Measurements from ENCODE around the gene PRKAR1B.
"Not testable (repeated sequence)": the region's sequence is repeated elsewhere in the genome, so short reads cannot be mapped to it uniquely, and the experiment has no call there.

The PRKAR1B gene

DNA sequence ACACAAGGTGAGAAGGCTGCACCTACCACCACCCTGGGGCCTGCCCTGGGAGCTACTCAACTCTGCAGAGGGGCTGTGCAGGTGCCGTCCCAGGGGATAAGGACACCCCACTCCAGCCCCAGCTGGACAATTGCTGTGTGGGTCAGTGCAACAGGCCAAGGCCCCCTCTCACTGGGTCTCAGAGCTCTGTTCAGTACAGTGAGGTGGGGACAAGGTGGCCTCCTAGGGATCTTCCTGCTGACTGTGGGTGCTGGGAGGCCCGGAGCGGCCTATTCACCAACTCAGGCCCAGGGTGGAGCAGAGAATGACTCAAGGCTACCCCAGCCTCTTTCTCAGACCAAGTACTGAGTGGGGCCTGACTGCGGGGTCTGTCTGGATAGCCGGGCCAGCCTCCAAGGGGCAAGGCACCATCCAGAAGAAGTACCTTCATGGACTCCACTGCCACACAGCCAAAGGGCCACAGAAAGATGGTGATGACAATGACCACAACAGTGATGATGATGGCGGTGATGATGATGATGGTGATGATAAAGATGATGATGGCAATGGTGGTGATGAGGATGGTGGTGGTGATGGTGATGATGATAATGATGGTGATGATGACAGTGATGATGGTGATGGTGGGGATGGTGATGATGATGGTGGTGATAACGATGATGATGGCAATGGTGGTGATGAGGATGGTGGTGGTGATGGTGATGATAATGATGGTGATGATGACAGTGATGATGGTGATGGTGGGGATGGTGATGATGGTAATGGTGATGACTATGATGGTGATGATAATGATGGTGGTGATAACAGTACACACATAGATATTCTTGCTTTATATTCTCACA is 60.4 kb downstream of the PRKAR1B start:
- no peak for DNase-seq

DNA sequence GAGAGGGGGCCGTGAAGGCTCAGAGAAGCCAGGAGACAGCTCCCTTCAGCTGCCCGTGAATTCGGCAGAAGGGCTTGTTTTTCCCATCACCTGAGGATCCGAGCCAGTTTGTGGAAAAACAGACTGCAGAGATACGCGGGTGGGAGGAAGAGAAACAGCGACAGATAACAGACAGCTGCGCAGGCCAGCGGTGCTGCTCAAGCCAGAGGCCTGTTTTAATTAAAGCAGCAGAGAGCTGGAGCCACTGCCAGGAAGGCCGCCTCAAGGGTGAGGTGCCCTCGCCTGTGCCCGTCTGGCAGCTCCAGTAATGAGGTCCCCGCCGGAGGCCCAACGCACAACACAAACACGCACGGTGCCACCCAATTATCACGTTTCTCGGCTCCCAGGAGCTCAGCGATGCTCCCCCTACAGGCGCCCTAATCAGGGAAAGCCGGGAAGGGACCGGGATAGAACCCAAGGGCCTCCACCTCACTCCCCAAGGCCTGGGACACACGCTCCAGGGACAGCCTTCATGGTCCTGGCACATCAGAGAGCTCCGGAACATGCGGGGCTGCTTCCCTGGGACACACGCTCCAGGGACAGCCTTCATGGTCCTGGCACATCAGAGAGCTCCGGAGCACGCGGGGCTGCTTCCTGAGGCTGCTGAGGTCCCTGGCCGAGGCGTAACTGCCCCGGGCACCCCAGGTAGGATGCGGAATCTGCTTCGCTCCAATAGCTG is 61.2 kb downstream of the PRKAR1B start:
- no peak for DNase-seq

DNA sequence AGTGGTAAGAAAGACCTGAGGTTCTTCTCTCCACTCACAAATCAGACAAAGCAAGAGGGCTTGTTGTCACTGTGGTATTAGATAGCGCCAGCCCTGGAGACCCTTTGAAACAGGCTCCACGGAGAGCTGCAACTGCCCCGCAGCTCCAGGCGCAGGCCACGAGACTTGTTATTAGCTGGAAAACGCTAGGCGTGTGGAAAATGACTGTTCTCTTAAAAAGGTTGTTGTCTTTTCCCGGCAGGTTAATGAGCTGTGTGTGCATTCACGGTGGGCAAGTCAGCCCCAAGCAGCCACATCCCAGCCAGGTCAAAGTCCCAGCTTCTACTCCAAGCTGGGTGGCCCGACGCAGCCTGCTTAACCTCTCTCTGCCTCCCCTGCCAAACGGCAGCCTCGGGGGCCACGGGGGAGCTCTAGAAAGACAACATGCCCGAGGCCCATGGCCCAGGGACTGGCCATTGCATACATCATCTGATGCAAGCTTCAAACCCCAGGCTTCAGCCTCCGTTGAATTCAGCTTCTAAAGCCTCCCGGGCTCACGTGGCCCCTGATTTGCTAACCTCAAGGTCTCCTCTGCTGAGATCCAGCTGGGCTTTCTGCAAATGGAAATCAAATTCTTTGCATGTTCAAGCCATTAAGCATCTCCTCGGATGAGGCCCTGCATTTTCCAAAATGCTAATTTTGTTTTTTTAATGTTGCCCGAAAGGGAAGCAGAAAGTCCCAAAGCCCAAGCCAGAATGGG is 61.9 kb downstream of the PRKAR1B start:
- no peak for DNase-seq

DNA sequence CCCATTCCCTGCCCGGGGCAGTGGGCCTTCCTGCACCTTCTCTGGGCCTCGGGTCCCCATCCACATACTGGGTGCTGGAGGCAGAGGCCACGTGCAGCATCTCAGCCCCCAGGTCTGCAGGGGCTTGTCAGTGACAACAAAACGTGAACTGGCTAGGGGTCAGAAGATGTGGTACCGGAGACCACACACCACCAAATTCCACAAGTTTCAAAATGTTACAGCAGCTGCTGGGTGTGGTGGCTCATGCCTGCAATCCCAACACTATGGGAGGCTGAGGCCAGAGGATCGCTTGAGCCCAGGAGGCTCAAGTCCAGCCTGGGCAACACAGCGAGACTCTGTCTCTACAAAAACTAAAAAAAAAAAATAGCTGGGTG is 62.7 kb downstream of the PRKAR1B start:
- DNase-seq: no peak

DNA sequence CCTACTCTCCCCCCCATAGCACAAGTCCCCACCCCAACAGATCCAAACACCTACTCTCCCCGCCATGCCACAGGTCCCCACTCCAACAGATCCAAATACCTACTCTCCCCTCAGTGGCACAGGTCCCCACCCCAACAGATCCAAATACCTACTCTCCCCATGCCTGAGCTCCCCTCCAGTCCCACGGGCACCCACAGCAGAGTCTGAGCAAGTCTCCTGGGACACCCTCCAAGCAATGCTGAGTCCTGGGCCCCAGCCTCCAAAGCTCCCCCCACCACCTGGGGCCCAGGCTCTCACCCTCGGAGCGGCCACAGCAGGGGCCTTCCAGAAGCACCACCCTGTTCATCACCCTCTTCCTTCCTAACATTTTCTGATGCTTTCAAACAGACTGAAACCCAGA is 64.5 kb downstream of the PRKAR1B start:
- DNase-seq: no peak

DNA sequence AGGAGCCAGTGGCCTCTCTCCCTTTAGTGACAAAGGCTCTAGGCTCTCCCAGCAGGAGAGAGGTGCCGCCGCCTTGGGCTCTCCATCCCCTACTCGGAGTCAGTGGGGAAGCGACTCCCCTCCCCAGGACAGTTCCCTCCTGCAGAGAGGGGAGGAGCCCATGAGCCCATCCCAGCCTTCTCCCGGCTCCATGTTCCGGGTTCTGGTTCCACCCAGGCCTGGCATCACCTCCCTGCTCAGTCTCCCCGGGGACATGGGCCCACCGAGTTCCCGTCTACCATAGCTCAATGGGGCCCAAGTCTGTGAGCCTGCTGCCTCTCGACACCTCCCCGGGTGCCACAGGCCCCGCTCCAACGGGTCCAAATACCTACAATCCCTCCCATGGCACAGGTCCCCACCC is 67.1 kb downstream of the PRKAR1B start:
- DNase-seq: no peak

DNA sequence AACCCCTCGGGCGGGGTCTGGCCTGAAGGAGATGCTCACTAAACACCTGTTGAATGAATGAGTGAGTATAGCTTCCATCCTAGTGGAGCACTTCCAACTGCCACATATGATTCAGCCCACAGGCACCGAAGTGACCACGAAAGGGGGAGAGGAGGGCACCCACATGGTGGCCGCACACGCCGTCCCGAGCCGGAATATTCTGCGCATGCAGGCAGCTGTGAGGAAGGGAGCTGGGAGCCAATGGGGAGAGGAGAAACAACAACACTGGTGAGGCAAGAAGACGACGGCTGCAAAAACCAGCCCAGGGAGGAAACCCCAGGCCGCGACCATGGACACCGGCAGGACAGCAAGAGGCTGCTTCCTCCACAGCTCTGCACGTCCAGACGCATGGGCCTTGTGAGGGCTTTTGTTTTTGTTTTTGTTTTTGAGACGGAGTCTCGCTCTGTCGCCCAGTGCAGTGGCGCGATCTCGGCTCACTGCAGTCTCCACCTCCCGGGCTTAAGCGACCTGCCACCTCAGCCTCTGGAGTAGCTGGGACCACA is 67.7 kb downstream of the PRKAR1B start:
- DNase-seq: no peak

DNA sequence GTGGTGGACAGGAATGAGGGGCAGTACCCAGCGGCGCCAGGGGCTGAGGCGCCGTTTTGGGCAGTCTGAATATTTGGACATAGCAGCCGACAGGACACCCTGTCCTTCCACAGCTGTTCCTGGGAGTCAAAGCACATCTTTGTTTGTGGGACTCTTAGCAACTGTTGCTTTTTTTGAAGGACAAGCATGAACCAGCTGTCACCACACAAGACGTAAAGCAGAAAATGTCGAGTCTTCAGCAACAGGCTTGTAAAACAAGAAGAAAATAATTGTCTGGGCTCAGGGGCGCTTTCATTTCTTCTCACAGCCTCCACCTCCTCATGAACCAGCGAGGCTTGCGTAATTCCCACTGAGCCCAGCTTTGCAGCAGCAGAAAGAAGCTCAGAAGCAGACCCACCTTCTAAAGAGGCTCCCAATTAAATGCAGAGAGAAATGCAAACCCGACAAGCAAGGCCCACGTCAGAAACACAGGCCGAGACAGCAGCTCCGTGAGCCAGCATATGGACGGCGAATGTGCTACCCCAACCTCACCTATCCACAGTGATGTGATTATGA is 69.4 kb downstream of the PRKAR1B start:
- DNase-seq: no peak

DNA sequence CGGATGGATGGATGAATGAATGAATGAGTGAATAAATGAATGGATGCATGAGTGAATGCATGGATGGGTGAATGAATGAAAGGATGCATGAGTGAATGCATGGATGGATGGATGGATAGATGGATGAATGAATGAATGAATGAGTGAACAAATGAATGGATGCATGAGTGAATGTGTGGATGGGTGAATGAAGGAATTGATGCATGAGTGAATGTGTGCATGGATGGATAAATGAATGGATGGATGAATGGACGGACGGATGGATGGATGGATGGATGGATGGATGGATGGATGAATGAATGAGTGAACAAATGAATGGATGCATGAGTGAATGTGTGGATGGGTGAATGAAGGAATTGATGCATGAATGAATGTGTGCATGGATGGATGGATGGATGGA is 70.1 kb downstream of the PRKAR1B start:
- DNase-seq: not testable (repeated sequence)

DNA sequence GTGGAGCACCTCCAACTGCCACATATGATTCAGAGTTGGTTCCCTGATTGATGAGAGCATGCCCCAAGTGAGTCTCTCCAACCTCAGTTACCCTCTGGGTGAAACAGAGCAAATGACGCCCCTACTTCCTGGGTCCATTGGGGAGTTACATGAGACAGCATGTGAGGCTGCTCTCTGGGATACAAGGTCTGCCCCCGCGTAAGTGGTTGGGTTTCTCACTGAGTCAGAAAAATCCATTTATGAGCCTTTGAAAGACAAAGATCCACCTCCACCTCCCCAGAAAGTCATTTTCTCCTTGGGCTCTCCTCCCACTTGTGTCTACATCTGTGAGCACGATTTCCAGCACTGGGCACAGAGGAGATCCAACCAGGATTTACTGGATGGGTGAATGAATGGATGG is 71.3 kb downstream of the PRKAR1B start:
- no peak for DNase-seq

DNA sequence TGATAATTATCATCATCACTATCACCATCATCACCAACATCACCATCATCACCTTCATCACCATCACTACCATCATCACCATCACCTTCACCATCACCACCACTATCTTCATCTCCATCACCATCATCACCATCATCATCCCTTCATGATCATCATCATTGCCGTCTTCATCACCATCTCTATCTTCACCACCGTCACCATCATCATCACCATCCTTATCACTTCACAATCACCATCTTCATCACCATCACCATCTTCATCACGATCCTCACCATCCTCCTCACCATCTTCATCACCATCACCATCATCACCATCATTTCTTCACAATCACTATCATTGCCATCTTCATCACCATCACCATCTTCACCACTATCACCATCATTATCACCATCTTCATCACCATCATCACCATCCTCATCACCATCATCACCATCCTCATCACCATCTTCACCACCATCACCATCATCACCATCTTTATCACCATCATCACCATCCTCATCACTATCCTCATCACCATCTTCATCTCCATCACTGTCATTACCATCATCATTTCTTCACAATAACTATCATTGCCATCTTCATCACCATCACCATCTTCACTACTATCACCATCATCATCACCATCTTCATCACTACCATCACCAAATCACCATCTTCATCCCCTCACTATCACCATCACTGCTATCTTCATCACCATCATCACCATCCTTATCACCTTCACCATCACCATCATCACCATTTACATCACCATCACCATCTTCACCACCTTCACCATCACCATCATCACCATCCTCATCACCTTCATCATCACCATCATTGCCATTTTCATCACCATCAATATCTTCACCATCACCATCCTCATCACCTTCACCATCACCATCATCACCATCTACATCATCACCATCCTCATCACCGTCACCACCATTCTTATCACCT is 73.0 kb downstream of the PRKAR1B start:
- DNase-seq: no peak

DNA sequence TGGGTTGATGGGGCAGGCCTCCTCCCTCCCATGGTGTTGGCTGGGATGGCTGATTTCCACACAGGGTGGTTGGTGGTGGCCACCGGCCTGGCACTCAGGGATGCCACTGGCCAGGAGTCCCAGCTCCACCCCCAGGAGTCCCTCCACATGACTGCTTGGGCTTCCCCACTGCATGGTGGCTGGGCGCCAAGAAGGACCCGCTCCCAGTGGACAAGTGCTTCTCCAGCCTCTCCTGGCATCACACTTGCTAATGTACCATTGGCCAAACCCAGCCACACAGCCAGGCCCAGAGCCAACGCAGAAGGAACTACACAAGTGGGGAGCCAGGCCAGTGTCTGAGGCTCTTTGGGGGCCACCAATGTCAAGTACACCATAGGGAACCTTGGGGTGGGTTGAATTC is 74.2 kb downstream of the PRKAR1B start:
- no peak for DNase-seq

DNA sequence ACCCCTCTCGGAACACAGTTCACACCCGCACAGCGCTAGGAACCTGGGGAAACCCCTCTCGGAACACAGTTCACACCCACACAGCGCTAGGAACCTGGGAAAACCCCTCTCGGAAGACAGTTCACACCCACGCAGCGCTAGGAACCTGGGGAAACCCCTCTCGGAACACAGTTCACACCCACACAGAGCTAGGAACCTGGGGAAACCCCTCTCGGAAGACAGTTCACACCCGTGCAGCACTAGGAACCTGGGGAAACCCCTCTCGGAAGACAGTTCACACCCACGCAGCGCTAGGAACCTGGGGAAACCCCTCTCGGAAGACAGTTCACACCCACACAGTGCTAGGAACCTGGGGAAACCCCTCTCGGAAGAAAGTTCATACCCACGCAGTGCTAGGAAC is 74.9 kb downstream of the PRKAR1B start:
- peak in 1 of 2 donors; percentile 45 for DNase-seq

DNA sequence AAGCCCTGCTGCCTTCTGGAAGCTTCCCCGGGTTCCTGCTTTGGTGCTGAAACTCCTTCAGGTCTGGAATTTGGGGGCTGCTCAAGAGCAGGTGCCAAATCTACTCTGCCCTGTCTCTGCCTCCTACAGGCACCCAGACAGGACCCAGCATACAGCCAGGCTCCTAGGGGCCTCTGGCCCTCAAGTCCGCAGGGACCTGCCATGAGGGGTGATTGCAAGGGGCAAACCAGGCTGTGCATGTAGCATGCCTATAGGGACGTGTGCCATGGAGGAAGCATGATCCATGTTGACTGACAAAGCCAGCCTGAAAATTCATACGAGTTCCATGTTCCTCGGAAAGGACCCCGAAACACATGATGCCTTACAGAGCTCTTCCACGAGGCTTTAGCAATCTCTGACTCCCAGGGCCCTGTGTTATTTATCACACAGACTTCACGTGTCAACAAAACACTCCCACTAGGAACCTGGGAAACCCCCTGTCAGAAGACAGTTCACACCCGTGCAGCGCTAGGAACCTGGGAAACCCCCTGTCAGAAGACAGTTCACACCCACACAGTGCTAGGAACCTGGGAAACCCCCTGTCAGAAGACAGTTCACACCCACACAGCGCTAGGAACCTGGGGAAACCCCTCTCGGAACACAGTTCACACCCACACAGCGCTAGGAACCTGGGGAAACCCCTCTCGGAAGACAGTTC is 75.9 kb downstream of the PRKAR1B start:
- peak; percentile 44 to 56 for DNase-seq

DNA sequence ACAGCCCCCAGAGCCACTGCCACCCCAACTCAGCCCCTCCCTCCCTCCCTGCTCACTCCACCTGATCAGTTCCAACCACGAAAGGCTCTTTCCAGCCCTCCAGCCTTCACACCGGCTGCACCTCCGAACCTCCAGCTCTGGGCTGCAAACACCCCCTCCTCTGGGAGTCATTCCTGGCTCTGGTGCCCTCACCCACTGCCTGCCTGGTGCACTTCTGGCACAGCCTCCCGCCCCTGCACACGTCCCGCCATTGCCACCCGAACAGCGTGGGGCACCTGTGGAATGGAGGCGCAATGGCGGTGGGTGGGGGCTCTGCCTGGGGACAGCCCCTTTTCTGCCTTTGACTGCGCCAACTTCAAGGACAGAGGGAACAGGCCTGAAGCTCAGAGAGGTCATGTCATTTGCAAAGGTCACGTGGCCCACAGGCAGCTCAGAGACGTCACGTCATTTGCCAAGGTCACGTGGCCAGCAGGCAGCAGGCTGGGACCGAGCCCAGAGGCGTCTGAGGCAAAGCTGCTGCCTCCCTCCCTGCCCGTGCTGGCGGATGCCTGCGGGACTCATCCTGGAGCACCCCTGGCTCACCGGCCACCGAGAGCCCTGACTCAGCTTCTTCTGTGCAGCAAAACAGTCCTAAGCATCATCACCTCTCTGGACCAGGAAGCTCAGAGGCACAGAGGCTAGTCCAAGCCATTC is 76.6 kb downstream of the PRKAR1B start:
- DNase-seq: no peak

DNA sequence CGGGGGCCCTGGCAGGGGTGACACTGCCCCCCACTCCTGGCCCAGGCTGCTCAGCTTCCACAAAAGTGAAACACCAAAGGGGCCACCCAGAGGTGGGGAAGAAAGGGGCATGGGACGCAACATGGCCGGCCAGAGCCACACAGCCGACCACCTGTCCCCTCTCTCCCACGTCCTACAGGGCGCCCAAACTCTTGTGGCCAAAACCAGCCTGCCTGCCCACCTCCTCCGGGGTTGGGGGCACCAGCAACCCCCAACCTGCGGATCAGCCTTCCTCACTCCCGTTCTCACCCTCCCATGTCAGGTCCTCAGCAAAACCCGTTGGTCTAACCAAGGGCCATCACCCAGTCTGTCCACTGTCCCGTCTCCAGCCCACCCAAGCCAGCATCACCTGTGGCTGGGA is 80.1 kb downstream of the PRKAR1B start:
- DNase-seq: no peak

DNA sequence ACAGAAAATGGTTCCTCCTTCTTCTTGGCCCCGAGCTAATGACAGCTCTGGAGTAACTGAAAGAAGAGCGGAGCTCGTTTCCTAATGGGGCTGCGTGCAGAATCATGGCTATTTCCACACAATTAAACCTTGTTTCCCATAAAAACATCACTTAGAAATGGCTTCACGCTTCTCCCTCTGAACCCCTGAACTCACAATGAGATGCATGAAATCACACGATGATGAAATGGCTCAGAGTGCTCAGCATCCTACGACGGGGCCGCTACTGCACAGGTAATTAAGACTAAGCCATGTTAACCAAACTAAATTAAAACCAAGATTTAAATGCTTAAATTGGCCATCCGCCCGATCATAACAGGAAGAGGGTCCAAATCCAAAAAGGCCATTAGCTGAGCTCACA is 80.6 kb downstream of the PRKAR1B start:
- no peak for DNase-seq

DNA sequence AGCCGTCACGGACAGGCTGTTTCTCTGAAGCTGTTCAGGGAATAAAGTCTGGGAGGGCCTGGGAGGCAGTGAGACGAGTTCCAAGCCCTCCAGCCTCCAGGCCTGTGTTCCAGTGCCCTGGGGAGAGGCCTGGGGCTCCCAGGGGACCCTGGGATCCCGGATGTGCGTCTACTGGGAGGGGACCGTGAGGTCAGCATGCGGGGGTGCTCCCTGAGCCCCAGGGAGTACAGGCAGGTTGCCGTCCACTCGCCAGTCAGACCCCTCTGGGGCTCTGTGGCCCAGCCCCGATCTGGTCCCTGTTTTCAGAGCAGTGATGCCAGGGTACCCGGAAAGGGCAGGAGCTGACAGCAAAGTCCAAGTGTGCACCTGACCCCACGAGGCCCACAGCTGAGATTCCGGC is 81.5 kb downstream of the PRKAR1B start:
- DNase-seq: no peak

DNA sequence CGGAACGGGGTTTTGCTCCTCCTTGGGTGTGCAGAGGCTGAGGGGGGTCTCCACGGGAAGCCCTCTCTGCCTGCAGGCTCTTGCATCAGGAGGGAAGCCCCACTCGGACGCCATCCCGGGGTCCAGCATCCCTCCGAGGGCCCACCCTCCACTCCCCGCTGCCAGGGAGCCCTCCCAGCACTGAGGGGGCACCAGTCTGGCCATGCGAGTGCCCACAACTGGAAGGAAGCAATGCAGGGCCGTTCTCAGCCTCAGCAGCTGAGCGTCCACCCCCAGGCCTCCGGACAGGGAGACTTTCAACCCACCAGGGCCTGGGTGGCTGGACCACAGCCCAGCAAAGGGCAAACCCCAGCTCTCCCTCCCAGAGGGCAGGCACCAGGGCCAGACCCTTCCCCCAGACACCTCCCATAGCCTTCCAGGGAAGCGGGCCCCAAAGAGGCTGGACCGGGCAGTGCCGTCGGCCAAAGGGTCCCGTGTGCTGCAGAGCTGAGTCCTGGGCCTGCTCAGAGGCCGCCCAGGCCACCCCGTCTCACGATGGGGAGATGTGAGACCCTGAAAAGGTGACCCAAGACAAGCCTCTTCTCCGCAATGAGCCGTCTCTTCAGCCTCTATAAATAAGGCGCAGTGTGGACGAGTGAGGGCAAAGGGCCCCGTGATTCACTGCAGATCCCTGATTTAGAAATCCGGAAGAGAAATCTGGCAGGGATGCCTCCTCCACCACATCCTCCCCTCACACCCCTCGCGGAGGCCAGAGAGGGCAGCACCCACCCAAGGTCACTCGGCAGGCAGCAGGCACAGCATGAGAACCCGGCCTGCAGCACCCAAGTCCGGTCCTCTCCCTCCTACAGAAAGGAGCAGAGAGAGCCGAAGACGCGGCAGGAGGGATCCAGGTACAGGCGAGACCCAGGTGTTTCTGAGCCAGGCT is 82.4 kb downstream of the PRKAR1B start:
- DNase-seq: no peak

DNA sequence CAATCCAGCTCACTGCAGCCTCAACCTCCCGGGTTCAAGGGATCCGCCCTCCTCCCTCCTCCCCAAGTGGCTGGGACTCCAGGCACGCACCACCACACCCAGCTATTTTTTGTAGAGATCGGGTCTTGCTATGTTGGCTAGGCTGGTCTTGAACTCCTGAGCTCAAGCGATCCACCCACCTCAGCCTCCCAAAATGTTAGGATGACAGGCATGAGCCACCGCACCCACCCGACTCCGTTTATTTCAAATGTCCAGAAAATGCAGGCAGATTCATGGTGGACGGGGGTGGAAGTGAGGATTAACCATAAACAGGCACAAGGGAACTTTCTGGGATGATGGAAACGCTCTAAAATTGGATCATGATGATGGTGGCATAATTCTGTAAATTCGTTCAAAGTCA is 85.1 kb downstream of the PRKAR1B start:
- DNase-seq: no peak
